ENCODE results near the gene DBF4B.

DBF4B gene

DNA sequence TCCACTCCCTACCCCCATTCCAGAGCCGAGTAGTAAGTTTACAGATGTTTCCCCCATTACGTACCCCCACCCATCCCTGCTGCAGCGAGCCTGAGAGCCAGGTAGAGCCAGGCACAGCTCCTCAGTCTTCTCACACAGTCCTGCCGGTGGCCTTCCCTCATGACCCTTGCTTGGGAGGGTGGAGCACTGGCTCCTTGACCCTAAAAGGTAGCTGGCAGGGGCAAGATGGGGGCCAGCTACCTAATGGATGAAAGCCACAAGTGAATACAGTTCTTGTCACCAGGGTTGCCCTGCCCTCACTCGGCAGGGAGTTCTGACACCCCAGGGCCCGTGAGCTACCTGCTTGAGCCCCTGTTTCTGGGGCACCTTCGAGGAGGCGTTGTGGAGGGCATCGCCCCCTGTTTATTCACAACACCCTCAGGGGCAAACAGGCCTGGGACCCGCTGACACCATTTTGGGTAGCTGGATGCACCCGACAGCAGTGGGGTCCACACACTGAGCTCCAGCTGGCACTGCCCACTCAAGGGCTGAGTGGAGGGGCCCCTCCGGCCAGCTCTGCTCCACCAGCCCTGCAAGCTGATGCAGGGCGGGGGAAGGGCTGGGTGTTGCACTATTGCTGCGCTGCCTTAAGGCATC lies 72.5 kb downstream of the DBF4B start:
- Mint-ChIP-seq H3K9me3 (no peaks in the 10 kb centered on the region), H3K27me3 (ENCODE audit: low read depth, poor library complexity) (peaks cover 24% of the 10 kb centered on the region), H3K27ac (no peak overlapping the region), H3K36me3 (ENCODE audit: low read depth) (no peaks in the 10 kb centered on the region), H3K4me1 (peaks cover 17% of the 10 kb centered on the region), H3K4me3 (no peak overlapping the region)
- TF ChIP-seq, protein P1, sequence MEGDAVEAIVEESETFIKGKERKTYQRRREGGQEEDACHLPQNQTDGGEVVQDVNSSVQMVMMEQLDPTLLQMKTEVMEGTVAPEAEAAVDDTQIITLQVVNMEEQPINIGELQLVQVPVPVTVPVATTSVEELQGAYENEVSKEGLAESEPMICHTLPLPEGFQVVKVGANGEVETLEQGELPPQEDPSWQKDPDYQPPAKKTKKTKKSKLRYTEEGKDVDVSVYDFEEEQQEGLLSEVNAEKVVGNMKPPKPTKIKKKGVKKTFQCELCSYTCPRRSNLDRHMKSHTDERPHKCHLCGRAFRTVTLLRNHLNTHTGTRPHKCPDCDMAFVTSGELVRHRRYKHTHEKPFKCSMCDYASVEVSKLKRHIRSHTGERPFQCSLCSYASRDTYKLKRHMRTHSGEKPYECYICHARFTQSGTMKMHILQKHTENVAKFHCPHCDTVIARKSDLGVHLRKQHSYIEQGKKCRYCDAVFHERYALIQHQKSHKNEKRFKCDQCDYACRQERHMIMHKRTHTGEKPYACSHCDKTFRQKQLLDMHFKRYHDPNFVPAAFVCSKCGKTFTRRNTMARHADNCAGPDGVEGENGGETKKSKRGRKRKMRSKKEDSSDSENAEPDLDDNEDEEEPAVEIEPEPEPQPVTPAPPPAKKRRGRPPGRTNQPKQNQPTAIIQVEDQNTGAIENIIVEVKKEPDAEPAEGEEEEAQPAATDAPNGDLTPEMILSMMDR (IDR thresholded peaks at IDR 0.05) = no peak
- DNase-seq = no peak

DNA sequence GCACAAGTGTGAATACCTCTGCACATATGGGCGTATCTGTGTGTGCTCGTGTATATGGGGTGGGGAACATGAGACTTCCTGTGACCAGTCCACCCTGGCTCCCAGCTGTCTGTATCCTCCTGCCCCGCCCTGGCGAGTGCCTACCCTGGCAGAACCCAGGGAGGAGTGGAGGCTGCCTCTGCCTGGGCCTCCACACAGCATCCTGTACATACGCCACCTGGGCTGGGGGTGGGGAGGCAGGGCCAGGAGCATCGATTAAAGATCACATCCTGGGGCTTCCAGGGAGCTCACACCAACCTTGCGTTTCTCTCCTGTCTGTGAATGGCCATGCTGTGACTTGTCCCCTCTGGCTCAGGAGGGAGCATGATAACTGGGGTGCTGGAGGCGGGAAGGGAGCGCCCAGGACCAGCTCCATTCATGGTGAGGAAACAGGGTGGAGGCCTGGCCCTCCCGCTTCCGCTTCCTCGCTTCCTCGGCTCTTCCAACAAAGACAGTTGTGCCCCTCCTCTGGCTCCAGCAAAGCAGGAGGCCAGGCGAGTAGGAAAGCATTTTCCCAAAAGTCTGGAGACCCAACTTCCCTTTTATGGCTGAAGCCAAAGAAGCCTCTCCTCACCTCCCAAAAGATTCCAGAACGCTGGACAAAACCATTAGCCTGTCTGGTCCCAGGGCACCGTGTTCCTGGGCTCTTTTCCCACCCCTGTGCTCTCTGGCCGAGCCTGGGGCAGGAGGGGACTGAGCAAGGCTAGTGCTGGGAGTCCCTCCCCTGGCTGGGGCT lies 73.3 kb downstream of the DBF4B start:
- H3K27me3 Mint-ChIP-seq (ENCODE audit: low read depth, poor library complexity) = peaks cover 18% of the 10 kb centered on the region
- TF ChIP-seq, protein P1 (IDR thresholded peaks at IDR 0.05) = no peak
- H3K9me3 Mint-ChIP-seq = no peaks in the 10 kb centered on the region
- peaks cover 17% of the 10 kb centered on the region for H3K4me1 Mint-ChIP-seq
- H3K27ac Mint-ChIP-seq = no peak overlapping the region
- no peak for DNase-seq
- H3K4me3 Mint-ChIP-seq = no peak overlapping the region
- H3K36me3 Mint-ChIP-seq (ENCODE audit: low read depth) = no peaks in the 10 kb centered on the region

DNA sequence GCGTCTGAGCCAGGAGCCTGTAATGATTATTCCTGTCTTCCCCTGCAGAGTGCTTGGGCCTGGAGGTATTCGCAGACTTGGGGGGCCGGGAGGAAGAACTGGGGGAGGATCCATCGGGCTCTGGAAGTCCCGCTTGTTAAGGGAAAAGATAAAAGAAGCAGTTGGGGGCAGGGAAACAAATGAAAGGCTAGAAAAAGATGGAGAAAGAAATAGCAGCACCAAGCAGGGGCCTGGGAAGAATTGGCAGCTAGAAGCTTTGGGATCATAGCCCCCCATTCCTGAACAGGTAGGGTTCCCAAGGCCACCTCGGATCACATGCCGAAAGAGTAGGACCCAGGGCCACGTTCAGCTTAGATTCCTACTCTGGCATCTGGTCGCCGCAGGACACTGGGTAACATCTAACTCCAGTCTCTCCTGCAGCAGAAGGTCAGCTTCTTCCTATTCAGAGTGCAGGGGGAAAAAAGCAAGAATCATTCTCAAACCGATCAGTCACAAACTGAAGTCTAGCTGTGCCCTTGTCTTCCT lies 73.9 kb downstream of the DBF4B start:
- Mint-ChIP-seq H3K9me3 (no peaks in the 10 kb centered on the region), H3K4me3 (no peak overlapping the region), H3K27ac (no peak overlapping the region), H3K27me3 (ENCODE audit: low read depth, poor library complexity) (peaks cover 11% of the 10 kb centered on the region), H3K4me1 (peaks cover 24% of the 10 kb centered on the region), H3K36me3 (ENCODE audit: low read depth) (no peaks in the 10 kb centered on the region)
- TF ChIP-seq, protein P1 (IDR thresholded peaks at IDR 0.05) = no peak
- no peak for DNase-seq

DNA sequence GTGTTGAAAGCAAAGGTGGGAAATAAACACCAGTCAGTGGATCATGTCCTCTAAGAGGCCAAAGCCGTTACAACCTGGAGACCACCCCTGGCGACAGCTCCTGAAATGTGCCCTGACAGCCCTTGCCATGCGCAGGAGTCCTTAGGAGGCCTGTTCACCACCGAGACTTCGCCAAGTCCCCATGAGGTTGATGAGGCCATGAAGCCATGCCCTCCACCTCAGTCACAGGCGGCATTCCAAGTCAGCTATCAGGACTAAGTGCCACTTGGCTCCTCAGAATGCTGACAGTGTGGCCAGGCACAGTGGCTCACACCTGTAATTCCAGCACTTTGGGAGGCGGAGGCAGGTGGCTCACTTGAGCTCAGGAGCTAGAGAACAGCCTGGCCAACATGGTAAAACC lies 77.5 kb downstream of the DBF4B start:
- Mint-ChIP-seq H3K4me1 (peaks cover 24% of the 10 kb centered on the region), H3K27ac (no peak overlapping the region), H3K9me3 (no peaks in the 10 kb centered on the region), H3K4me3 (no peak overlapping the region), H3K36me3 (ENCODE audit: low read depth) (no peaks in the 10 kb centered on the region), H3K27me3 (ENCODE audit: low read depth, poor library complexity) (peaks cover 13% of the 10 kb centered on the region)
- DNase-seq = no peak
- TF ChIP-seq, protein P1 (IDR thresholded peaks at IDR 0.05) = no peak

DNA sequence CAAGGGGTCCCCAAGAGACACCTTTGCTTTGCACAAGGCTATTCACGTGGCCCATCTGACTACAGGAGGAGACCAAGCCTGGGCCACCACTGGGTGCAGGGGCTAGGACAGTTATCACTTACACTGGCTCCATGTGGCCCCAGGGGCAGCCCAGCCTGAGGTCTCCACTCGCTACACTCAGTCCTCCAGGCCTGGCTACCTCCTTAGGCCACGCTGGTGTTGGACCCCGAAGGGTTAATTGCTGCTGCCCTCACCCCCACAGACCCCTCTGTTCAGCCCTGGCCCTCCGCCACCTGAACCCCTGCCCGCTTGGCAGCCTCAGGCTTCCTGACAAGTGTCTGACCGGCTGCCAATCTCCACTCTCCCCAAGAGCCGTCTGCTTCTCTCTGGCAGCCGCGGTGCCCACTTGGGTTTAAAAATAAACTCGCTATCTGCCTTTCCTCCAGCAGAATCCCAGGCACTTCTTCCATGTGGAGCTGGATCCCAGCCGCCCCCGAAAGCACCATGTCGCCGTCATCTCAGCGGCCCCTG lies 78.2 kb downstream of the DBF4B start:
- H3K27ac Mint-ChIP-seq = no peak overlapping the region
- DNase-seq = no peak

More for the DNA sequence above, 78.2 kb downstream of the DBF4B start:
- Mint-ChIP-seq H3K4me1 (peaks cover 21% of the 10 kb centered on the region), H3K36me3 (ENCODE audit: low read depth) (no peaks in the 10 kb centered on the region), H3K4me3 (no peak overlapping the region), H3K9me3 (no peaks in the 10 kb centered on the region), H3K27me3 (ENCODE audit: low read depth, poor library complexity) (peaks cover 13% of the 10 kb centered on the region)
- TF ChIP-seq, protein P1 (IDR thresholded peaks at IDR 0.05) = no peak

All from nephron progenitor cell (in vitro differentiated cells).